GM18508 (cell line): ENCODE results near the gene SPX.

Experiments
- ATAC-seq: cut with Tn5 transposase; IDR thresholded peaks from one replicate; pipeline ENCODE4 v1.9.1; 2021; ENCODE audit warnings: moderate number of reproducible peaks; ENCODE audit not compliant: insufficient read depth, unreplicated experiment

SPX gene

DNA sequence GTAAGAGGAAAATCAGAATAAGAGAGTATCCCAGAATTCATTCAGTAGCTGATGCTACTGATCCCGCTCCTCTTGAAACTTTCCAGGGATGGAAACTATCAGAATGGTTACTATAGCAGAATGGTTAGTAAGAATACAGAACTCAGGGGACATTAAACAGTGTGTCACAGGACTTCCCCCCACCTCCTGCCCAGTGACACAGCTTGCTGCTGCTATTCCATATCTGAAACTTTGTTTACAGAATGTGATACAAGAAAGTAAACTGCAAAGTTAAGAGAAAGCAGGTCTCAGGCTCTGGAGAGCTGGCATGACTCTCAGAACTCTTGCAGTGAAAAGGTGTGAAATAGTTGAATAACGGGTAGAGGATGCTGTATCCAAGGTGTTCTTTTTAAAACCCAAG lies 3.4 kb downstream of the SPX start:
- no peak for ATAC-seq

DNA sequence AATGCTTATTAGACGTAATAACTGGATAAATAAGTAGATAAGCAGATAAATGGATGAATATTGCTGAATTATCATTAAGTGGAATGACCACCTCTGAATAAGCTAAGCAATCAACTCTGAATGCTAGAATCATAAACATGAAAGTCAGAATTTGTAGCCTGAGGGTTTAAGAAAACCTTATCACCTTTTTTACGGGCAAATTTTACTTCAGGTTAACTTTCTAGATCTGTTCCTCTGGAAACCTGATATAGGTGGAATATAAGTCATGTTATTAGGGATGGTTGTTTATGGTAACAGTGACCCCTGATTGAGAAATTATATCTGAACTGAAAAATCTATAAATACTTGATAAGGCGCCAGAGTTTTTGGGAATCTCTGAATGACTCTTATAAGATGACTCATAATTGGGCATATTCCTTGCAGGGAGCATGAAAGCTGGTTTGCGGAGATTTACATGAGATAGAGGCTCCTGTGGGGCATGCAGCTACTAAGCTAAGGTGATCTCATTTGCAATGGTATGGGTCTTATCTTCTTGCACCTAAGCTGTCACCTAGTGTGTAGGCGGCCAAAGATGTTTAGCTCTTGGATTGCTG lies 12.1 kb downstream of the SPX start:
- ATAC-seq, result no peak

DNA sequence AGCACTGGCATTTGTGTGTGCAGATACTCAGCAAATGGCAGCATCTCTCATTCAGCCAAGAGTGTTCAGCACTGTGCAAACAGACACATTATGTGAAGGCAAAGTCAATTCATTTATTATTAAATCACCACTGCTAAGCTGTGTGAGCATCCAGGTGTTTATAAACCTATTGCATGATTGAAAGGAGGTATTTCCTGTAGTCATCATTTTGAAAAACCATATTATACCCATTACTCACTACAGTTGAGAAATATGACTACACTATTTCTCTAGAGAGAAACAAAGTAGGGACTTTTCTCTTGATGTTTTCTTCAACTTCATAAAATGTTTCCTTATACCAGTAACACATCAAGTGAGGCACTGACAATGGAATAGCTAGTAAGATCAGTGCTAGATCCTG lies 13.7 kb downstream of the SPX start:
- ATAC-seq, result no peak

DNA sequence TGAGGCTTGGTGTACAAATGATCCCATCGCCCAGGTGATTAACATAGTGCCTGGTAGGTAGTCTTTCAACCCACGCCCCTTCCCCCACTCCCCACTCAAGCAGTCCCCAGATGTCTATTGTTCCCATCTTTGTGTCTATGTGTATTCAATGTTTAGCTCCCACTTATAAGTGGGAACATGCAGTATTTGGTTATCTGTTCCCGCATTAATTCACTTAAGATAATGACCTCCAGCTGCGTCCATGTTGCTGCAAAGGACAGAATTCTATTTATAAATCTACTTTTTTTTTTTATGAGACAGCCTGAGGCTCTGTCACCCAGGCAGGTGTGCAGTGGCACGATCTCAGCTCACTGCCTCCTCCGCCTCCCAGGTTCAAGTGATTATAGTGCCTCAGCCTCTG lies 15.7 kb downstream of the SPX start:
- ATAC-seq, result no peak

DNA sequence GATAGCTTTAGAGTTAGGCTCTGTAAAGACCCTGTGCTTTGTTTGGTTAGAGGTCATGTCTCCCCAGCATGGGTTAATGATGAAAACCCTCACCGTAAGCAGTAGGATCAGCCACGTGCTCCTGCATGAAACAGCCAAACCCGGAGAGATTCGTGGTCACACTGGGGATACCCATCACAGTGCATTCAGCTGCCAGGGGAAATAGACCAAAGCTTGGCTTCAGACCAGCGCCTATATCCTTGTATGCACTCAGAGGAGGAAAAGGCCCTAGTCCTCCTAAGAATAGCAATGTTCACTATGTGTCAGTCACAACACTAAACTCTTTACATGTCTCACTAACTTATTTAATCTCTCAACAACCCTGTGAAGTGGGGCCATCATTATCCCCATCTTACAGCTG lies 16.3 kb downstream of the SPX start:
- ATAC-seq, result no peak

DNA sequence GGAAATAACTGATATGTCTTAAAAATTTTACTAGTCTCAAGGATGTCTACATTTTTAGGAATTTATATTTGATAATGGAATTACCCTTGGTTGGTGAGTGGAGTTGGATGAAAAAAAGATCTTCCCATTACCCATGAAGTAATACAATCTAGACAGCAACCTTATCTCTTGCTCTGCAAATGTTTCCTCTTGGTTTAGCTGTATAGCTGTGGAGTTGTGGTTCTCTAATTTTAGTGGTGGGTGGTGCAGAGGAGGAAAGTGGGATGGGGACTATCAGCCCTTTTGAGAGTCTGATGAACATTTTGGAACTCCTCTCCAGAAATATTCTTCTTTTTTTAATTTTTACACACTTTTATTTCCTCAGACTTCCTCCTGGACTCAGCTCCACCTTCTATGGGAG lies 17.1 kb downstream of the SPX start:
- no peak for ATAC-seq

DNA sequence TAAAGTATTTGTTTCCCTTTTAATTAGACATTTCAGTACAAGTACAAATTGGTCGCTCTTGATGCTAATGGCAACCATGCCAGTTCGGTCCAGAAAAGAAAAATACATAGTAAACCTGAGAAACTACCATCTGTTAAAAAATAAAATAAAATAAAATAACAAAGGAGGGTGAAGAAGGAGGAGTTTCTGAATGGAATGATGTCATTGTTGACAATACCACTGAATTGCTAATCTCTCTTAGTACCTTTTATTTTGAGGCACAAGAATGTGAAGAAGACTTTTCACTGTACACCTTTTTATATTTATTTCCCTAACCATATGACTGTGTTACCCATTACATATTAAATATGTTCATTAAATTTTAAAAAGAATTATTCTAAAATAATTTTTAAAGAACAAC lies 19.5 kb downstream of the SPX start:
- ATAC-seq, result no peak

DNA sequence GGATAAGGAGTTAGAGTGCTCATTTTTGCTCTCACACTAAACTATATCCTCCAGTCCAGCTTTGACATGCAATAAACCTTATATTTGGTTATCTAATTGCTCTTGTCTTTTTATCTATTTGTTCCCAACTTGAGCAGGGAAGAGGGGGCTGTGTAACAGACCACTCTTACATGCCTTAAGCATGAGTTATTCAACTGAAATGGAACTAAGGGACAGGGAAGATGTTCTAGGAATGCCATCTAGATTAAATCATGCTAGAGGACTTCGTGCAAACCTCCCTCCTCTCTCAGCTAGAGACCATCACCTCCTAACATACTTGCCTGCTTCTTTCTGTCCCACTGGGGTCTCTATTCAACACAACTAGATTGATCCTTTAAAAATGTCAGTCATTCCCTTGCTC lies 20.6 kb downstream of the SPX start:
- ATAC-seq, result no peak

DNA sequence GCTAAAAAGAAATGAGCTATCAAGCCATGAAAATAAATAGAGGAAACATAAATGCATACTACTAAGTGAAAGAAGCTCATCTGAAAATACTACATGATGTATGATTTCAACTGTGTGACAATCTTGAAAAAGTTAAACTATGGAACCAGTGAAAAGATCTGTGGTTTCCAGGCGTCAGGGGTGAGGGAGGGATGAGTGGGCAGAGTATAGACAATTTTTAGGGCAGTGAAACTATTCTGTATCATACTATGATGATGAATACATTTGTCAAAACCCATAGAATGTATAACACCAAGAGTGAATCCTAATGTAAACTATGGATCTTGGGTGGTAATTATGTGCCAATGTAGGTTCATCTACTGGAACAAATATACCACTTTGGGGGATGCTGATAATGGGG lies 21.3 kb downstream of the SPX start:
- no peak for ATAC-seq

DNA sequence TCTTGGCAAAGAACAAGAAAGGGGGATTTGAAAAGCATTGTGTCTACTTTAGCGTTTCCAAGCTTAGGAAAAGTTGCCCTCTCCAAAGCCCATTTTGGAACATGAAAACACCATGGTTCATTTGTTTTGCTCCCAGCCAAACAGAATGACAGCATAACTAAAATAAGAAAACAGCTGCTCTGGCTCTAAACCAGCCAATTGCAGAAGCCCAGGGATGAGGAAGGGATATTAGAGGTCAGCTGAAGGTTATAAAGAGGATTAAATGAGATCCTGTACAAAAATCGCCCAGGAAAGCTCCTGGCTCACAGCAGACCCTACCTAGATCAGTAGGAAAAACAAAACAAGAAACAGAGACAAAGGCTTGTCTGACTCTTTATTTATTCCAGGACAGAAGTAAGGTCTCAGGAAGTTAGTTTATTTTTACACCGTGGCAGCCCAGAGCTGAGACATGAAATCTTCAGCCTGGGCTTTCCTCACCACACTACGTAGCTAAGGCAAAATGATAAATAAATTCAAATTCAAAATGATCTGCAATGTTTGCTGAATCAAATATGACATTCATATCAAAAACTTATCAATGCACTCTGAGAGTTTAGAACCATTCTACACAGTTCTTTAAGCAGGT lies 25.9 kb downstream of the SPX start:
- no peak for ATAC-seq

DNA sequence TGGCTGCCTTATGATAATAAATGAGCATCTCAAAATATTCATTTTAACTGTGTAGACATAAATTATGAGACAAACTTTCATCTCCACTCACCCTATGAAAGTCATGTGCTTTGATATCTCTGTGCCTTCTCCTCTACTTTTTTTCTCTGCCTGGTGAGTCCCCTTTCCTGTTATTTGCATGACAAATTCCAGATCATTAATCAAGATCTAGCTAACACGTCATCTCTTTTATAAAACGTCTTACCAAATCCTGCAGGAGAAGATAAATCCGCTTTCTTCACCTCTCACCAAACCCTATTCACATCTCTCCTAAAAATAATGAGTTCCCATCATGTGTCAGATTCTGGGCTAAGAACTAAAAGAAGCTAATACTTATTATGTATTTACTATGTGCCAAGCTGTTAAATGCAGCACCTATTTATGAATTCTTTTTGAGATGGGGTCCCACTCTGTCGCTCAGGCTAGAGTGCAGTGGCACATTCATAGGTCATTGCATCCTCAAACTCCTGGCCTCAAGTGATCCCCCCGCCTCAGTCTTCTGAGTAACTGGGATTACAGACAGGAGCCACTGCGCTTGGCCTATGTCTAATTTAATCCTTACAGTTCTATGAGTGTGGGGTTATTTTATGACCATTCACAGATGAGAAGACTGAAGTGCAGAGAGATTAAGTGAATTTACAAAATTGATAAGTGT lies 26.7 kb downstream of the SPX start:
- no peak for ATAC-seq

DNA sequence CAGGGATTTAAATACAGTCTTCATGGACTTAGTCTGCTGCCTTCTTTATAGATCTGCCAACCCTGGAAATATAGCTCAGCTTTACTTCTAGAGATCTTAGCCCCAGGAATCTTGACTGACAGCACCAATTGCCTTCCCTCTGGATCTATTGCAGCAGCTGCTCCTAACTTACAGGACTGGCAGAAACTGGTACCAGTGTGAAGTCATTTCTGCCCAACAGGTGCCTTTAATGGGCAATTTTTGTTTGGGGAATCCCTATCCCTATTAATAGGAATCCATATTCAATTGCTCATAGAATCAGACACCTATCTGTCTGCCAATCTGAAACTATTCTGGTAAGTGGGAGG lies 27.2 kb downstream of the SPX start:
- ATAC-seq, result no peak

DNA sequence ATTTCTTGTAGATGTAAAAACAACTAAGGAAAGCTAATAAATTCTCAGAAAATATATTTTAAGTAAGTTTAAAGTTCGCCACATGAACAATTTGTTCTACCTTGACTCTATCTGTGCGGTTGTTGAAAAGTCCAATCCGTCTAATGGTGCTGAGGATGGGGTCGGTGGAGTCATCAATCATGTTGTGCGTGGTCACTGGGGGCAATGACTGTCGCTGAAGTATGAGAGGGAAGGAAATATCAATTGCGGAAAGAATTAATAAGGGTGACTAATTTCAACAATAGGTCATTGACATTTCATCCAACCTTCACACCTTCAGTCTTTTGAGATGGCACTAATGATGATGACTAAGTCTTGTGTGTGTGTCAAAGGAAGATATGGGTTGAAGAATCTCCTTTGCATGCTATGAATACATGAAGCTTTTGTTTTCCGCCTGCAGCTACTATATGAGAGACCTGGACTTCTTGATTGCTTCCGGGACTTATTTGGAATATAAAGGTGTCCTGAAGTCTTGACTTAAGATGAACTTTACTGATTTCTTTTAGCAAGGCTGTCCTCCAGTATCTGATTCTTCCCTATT lies 32.1 kb downstream of the SPX start:
- ATAC-seq, result no peak

DNA sequence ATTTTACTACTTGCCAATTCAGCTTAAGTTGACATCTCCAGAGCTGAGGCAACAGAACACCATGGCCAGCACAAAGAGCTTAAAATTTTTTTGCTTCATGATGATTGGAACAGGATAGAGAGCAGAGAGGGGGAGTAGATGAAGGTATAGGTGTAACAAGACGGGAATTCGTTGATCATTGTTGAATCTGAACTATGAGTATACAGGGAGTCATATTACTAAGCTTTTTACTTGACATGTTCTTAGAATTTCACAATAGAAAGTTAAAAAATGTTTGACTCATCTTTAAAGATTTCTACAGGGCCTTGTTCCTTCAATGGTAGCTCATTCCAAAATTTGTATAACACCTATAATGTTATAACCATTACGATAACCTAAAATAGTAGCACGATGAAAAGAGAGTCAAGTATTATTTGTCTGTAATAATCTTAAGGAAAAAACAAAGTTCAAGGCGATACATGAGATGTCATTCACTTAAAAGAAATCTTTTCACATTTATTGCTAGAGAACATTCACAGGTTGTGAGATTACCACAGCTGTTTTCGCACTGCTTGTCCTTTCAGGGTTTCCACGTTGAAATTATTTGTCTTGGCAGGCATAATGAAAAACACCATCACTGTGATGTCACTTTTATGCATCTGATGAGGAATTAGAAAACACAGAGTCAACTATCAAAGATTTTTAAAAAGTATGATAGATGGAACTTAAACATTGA lies 33.9 kb downstream of the SPX start:
- no peak for ATAC-seq

DNA sequence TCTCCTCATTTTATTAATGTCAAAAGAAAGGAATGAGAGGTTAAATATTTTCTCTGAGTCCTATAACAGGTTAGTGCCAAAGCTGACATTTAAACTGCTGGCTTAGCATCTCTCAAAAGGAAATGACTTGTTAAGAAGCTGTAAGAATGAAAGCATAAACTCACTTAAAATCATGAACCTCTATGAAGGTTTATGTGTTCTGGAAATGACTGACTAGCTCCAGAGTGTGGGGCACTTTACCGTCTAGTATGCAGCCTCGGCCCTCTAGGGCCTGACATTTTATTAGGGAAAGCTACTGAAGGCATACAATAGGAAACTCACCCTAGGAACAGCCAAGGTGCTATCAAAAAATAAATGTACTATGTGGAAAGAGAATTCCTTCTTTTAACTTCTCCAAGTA lies 35.1 kb downstream of the SPX start:
- ATAC-seq, result no peak

DNA sequence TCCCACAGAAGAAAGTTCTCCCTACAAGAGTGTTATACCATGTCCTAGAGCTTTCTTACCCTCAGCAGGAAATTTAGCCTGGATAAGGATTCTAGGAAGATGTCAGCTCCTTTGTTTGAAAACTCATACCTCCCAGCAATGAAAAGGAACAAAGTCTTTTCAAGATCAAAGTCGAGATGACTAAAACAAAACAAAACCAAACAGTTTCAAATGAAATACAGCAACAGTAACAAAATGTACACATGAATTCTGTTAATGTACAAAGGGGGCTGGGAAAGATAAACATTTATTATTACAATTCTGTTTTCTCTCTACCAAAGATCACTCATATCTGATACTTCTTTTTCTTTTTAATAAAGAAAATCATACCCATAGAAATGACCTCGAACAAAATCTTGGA lies 36.8 kb downstream of the SPX start:
- no peak for ATAC-seq

DNA sequence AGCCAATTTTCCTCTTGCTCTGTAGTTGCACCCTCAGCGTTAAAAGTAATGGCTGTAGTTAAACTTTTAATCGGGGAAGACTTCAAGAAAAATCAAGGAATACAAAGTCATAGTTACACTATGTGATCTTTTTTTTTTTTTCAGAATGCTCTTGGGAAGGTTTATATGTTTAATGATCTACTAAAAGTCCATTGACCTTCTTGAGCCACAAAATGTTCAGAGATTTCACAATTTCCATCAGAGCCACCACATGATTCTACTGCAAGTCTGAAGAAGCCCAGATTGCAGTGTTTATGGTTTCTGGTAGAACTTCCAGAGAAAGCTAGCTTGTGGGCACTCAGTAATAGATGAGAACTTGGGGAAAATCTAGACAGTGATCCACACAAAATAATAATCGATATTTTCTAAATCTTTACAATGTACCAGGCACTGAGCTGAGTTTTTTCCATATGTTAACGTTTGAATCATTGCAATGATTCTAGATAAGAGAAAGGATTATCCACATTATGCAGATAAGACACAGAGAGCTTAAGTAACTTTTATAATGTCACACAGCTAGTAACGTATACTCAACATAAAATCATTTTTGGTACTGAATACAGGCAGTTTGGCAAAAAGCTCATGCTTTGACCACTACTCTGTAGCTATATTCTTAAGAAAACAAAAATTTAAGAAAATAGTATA lies 40.3 kb downstream of the SPX start:
- ATAC-seq, result no peak

DNA sequence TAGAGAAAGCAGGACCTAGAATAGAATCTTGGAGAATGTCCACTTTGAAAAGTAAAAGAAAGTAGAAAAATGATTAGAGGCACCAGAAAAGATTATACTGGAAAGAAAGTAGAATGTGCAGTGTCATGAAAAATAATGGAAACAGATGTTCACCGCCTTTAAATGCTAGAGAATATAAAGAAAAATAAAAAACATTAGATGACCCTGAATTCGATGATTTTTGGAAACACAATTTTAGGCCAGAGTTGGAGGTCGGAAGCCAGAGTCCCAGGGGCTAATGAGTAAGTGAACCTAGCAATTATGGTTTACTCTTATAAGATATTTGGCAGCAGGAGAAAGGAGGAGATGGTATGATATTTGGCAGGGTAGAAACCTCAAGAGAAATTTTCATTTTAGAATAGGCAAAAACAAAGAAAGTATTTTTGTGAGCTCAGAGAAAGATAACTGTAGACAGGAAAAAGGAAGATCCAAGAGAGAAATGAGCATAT lies 40.9 kb downstream of the SPX start:
- no peak for ATAC-seq

DNA sequence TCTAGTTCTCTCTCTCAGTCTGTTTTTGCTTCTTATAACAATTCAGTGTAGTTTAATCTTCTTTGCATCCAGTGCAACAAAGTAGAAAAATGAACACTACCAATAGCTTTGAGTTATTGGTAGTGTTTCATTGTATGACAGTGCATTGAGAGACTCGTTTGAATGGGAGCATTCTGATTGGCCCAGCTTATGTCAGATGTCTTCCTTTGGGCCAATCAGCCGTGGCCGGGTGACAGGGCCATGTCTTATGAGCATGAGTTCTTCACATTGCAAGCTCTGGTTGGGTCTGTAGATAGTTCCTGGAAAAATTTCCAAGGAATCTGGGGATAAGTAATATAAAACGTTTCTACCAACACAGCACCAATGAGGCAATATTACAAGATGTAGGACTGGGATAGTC lies 42.0 kb downstream of the SPX start:
- no peak for ATAC-seq

DNA sequence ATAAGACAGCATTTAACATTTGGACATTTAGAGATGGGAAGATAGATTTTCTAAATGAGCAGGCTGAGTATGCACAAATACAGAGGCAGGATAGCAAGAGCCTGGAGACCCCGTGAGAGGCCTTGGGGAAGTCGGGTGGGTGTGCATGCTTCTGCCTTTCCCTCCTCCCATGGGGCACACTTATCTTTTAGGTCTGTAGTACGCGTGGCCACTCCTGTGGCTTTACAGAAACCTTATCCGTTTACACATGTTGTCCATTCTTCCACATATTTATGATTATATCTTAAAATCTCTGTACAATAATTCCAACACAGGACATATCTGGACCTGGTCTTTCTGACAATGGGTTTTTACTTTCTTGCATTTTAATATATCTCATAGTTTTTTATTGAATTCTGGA lies 45.0 kb downstream of the SPX start:
- ATAC-seq, result no peak
